Neural progenitor cell (in vitro differentiated cells): Measurements from ENCODE around the gene FAM24A.

Source experiments
- EZH2 ChIP-seq: fragments of 200-600 bp; sonication (generic); IDR thresholded peaks from 2 replicates; pipeline ENCODE4 v1.6.1; 2017; ENCODE audit warnings: antibody characterized with exemption, mild to moderate bottlenecking, moderate library complexity
- EZH2phosphoT487 ChIP-seq: fragments of 200-600 bp; sonication (generic); IDR thresholded peaks from 2 replicates; pipeline ENCODE4 v1.6.1; 2017; ENCODE audit warnings: antibody characterized with exemption
- TF ChIP-seq, protein P1 (sequence below): fragments of 200-600 bp; sonication (generic); IDR thresholded peaks from 2 replicates; pipeline ENCODE4 v1.5.1; 2017; ENCODE audit warnings: antibody characterized with exemption, mild to moderate bottlenecking

DNA sequence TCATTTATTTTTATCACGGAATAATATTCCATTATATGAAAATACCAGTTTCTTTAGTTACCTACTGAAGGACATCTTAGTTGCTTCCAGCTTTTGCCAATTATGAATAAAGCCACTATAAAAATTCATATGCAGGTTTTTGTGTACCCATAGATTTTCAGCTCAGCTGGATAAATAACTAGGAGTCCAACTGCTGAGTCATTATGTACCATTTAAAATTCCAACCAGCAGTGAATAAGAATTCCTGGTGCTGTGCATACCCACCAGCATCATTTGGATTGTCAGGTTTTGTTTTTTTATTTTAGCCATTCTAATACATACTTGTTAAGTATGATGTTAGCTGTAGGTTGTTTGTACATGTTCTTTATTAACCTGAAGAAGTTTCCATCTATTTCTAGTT is 45.5 kb upstream of the FAM24A start:
- TF ChIP-seq, protein P1, sequence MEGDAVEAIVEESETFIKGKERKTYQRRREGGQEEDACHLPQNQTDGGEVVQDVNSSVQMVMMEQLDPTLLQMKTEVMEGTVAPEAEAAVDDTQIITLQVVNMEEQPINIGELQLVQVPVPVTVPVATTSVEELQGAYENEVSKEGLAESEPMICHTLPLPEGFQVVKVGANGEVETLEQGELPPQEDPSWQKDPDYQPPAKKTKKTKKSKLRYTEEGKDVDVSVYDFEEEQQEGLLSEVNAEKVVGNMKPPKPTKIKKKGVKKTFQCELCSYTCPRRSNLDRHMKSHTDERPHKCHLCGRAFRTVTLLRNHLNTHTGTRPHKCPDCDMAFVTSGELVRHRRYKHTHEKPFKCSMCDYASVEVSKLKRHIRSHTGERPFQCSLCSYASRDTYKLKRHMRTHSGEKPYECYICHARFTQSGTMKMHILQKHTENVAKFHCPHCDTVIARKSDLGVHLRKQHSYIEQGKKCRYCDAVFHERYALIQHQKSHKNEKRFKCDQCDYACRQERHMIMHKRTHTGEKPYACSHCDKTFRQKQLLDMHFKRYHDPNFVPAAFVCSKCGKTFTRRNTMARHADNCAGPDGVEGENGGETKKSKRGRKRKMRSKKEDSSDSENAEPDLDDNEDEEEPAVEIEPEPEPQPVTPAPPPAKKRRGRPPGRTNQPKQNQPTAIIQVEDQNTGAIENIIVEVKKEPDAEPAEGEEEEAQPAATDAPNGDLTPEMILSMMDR: no peak
- TF ChIP-seq EZH2: no peak
- no peak for TF ChIP-seq EZH2phosphoT487
